GM18909 (cell line): Measurements from ENCODE around the gene MMP17.

Source experiments
- ATAC-seq: cut with Tn5 transposase; IDR thresholded peaks from one replicate; pipeline ENCODE4 v1.9.1; 2021; ENCODE audit warnings: mild to moderate bottlenecking; ENCODE audit not compliant: unreplicated experiment, poor library complexity

MMP17 gene

DNA sequence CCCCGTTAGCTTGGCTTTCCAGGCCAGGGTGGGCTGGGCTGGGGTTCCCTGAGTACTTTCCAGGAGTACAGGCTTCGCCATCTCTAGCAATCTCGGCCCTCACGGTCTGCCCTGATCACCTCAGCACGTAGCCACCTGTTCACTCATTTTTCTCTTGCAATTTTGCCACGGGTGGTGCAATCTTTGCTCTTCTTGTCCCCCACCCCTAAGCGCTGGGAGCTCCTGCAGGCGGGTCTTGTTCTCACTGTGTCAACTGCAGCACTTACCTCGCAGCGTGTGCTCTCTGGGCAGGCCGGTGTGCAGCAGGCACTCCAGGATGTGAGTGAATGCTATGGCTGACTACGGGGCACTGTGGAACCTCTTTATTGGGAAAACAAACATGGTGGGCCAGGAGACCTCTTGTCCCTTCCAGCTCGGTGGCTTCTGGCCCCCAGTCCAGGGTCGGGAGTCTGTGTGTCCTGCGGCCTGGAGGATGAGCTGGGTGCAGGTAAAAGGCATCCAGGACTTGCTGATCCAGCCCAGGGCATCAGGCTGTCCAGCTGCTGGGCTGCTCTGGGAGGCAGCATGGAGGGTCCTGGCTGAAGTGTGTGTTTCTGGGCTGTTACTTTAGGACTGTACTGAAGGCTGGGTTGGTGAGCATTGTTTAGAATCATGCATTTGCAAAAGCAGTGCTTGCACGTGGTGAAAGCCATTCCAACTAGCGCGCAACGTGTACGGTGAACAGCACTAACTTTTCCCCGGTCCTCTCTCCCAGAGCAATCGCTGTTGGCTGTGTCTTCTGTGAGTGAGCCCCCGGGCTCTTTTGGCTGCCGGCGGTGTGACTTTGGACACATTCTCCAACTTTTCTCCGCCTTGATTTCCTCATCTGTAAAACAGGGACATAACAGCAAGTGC is 64.8 kb downstream of the MMP17 start:
- ATAC-seq = no peak

DNA sequence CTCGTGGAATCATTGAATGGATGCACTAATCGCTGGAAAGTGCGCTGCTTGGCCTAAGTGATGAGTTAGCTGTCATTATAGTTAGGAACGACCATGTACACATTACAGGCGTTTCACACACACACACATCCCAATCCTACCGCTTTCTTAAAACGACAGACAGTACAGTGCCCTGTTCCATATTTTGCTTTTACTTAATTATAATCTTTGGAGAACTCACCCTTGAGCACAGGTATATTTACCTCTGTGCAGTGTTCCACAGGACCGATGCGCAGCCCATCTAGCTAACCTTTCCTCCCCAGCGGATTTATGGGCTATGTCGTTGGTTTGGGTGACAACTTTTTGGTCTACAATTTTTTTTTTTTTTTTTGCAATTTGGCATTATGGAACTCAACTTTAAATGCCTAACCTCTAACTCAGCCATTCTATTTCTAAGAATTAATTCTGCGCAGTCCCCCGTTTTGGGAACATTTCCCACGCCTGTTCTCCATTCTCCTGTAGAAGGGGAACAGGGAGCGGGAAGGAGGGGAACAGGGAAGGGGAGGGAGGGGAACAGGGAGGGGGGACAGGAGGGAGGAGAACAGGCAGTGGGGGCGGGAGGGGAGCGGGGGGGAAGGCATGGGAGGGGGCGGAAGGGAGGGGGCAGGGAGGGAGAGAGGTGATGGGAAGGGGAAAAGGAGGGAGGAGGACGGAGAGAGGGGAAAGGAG is 65.6 kb downstream of the MMP17 start:
- no peak for ATAC-seq

DNA sequence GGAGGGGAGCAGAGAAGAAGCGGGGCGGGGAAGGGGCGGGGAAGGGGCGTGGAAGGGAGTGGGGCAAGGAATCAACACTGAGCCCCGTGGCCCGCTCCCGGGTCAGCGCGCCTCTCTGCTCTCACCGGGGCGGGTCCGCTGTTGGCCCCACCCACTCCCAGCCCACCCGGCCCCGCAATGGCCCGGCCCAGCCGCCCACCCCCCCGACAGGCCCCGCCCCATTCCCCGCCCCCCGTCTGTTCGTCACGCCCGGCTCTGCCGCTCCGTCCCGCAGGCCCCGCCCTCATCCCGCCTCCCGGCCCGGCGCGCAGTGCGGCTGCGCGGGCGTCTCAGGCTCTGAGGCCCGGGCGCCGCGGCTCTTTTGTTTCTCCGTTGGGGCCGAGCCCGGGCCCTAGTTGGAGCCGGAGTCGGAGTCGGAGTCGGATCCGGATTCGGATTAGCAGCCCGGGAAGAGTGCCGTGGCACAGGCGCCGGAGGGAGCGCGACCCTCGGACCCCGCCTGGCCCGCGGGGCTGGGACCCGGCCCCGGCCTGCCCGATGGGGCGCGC is 66.2 kb downstream of the MMP17 start, which contains the start of gene ULK1:
Gene ULK1, plus strand, starts transcription at position 310 of the 548 bp plus-strand sequence. CDS start 380 bp downstream, outside the sequence.
- peak; percentile 85 for ATAC-seq

DNA sequence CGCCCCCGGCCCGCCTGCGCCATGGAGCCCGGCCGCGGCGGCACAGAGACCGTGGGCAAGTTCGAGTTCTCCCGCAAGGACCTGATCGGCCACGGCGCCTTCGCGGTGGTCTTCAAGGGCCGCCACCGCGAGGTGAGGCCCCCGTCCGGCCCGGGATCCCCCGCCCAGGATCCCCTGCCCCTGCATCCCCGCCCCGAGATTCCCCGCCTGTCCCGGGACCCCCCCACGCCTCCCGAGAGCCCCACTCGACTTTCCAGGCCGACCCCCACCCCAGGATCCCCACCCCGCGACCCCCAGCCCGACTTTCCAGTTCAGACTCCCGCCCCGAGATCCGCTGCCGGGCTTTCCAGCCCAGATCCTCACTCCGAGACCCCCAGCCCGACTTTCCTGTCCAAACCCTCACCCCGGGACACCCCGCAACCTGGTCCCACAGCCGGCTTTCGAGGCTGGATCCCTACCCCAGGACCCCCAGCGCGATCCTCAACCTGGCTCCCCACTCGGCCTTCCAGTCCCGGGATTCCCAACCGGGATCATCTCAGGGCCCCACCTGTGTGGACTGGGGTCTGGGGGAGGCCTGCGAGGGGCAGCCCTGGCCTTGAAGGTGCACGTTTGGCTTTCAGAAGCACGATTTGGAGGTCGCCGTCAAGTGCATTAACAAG is 66.9 kb downstream of the MMP17 start:
- peak; percentile 8 for ATAC-seq

DNA sequence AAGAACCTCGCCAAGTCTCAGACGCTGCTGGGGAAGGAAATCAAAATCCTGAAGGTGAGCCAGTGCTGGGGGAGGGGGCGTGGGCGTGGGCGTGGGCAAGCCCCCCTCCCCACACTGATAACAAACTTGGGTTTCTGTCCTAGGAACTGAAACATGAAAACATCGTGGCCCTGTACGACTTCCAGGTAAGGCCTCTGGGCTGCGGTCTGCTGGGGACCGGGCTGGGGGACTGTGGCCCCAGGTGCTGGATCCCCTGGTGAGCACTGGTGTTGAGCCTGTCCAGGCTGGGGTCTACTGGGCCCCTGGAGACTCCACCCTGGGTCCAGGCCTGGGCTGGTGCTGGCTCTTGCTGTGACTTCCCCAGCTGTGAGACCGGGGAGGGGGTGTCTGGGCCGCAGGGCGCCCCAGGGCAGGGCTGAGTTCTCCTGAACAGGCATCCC is 67.5 kb downstream of the MMP17 start:
- peak; percentile 7 for ATAC-seq

DNA sequence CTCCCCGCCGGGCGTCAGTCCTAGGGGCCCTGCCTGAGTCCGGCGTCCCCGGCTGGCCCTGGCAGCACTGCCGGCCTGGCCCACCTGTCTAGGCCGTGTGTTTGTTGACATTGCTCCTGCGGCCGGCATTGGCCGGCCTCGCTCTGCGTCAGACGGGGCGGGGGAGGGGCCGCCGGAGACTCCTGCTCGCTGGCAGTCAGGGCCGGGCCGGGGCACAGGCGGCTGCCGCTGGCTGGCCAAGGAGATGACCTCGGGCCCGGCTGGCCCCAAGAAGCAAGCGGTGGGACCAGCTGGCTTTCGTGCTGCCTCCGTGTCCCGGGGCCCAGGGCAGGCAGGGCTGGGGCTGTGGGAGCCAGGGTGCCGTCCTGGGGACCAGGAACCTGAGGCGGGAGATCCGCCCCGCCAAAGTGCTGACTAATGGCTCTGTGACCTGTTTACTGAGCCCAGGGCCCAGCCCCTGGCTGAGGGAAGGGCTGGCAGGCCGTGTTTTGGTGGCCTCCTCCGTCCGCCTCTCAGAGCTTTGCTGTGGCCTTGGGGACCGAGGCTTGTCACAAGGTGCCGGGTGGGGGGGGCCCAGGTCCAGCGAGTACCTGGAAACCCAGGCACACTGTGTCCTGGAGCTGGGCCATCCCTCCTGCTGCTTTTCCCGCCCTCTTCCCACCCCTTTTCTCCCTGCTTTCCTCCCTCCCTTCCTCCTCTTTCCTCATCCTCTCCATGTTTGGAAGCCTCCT is 68.1 kb downstream of the MMP17 start:
- ATAC-seq = peak; percentile 59

DNA sequence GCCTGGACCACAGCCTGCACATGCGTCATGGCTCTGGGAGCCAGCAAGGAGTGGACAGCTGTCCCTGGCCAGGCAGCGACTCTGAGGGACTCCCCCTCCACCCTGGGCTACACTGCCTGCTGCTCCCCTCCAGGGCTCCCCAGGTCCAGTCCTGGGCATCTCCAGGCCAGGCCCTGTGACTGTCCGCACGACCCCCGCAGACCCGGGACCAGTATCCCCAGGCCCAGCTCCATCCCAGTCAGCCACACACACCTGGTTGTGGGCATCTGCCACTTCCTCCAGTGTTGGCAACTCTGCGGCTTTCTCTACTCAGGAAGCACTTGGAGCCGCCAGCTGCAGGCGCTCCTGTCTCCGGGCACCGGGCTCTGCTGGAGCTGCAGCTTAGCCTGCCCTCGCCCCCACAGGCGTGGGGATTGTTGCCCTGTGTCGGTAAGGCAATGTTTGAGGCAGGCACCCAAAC is 68.6 kb downstream of the MMP17 start:
- ATAC-seq = no peak

DNA sequence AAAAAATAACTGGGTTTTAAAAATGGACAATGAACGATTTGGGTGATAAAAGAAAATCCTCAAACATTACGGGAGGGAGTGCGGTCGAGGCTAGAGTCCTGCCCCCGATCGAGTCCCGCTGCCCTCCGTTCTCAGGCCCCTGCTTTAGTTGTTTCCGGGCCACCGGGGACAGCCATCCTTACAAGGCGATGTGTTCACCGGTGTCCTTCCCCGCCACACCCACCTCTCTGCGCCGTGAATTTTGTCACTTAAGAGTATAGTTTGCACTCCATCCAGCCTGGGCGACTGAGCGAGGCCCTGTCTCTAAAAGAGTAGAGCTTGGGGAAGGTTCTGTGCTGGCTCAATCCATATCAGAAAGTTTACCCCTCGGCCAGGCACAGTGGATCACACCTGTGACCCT is 69.1 kb downstream of the MMP17 start:
- no peak for ATAC-seq

DNA sequence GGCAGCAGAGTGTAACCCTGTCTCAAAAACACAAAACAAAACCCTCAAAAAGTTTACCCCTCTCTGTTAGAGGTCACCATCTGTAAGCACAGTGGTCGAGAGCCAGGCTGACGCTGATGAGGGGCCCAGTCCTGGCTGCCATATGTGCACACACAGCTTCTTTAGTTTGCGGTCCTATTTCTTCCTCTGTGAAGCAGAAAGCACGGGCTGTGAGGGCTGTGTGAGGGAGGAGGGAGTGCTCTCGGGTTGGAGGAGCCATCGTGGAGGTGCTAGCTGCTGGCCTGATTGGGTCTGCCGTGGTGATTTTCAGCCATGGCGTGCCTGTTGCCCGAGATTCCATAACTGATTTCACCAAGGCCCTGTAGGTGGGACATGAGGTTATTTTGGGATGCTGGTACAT is 69.7 kb downstream of the MMP17 start:
- ATAC-seq = no peak

DNA sequence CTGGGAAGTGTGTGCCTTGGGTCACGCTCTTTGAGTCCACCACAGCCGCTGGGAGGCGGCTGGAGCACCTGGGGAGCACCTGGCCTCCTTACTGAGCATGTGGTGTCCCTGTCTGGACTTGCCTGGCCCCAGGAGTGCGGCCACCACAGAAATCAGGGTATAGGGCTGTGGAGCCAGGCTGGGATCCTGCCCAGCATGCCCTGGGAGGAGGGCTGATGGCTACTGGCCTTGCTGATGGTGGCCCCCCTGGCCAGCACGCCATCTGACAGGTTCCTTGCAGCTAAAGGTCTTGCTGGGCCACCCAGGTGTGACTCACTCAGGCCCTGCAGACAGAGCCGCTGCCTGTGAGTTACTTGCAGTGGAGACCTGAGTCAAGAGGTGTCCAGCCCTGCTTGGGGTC is 72.2 kb downstream of the MMP17 start:
- no peak for ATAC-seq
